ENCODE results near the gene PRKAR1B. TPM values are rescaled to one million over a fixed set of nuclear protein-coding genes. Genes with fewer than 3 reads are reported as not detected.

PRKAR1B gene
- total and polyA plus RNA-seq, 10 of the 15 experiments (the other 5 are each of a cell fraction or from before 2014, with no cell fraction given): 1.4 to 45.6 (median 19.3) TPM

GRCh38 chr7:651032-651728, 75.9 kb downstream of the PRKAR1B start:
- ChIA-PET CTCF (no interaction called here), RAD21 (ENCODE audit: unreplicated experiment) (no interaction called here), SMC1A (ENCODE audit: uncharacterized antibody, unreplicated experiment) (no interaction called here), POLR2A (no interaction called here)
- intact Hi-C loops (cut with micrococcal nuclease; ENCODE audit: unreplicated experiment): no loop called here
- H3K27me3 ChIP-seq (replicated peaks in 1 of 2; ENCODE audit: control insufficient read depth in 2 of 2, insufficient read depth in 2 of 2, low read length in 1 of 2): no peaks in the 10 kb centered on the region
- no peak overlapping the region; the same call in 1 of the 2 replicates for H3K27ac ChIP-seq (ENCODE audit: control insufficient read depth, insufficient read depth)
- H3K4me2 ChIP-seq (ENCODE audit: control insufficient read depth, insufficient read depth): no peak overlapping the region
- no peak for ATAC-seq
- H2AFZ ChIP-seq (ENCODE audit: control insufficient read depth, low read depth, low read length): no peak overlapping the region
- no peak overlapping the region for H3K4me3 ChIP-seq
- H3K4me1 ChIP-seq (ENCODE audit: control insufficient read depth, insufficient read depth, low read length): no peaks in the 10 kb centered on the region
- DNase-seq (ENCODE audit: low read depth, low spot score): no peak
- H3K79me2 ChIP-seq (ENCODE audit: control insufficient read depth, insufficient read depth, low read length): no peaks in the 10 kb centered on the region
- H3K9me3 ChIP-seq (replicated peaks; ENCODE audit: control insufficient read depth, insufficient read depth, low read length): peaks cover 22% of the 10 kb centered on the region; the same call in 2 of the 3 replicates
- H4K20me1 ChIP-seq (ENCODE audit: control insufficient read depth, insufficient read depth): no peaks in the 10 kb centered on the region
- 57% methylated on average over 14 of the region's 14 CpGs for WGBS (ENCODE audit: insufficient coverage, insufficient replicate concordance, low lambda C conversion rate, missing lambda C conversion rate)
- no peaks in the 10 kb centered on the region; a peak in 1 of 4 replicates for H3K36me3 ChIP-seq (ENCODE audit: control insufficient read depth in 2 of 2, insufficient read depth in 2 of 2, low read length in 1 of 2)
- no peak overlapping the region for H3K9ac ChIP-seq (ENCODE audit: control insufficient read depth, insufficient read depth, low read length)
- no TSS peak for BruUV-seq (replicated peaks)
- no peak for FAIRE-seq
- in situ Hi-C loops (cut with MboI): no loop called here
- TF ChIP-seq HSF1 (IDR thresholded peaks at IDR 0.05; ENCODE audit: low read depth, low read length): no peak
- no peak for TF ChIP-seq MYB (IDR thresholded peaks at IDR 0.05; ENCODE audit: borderline replicate concordance, low read depth, low read length)
- no peak for TF ChIP-seq NFYB (IDR thresholded peaks at IDR 0.05; ENCODE audit: insufficient read depth, low read depth, low read length)
- TF ChIP-seq MYC (IDR thresholded peaks at IDR 0.05; ENCODE audit: insufficient read depth, insufficient read length, insufficient replicate concordance, low read length, severe bottlenecking): no peak
- TF ChIP-seq PRDM15 (CRISPR knock-in tag; IDR thresholded peaks at IDR 0.05): no peak
- no peak for TF ChIP-seq TCF12 (IDR thresholded peaks at IDR 0.05; ENCODE audit: low read depth, low read length)
- no peak for TF ChIP-seq ZNF274 (IDR thresholded peaks at IDR 0.05; ENCODE audit: insufficient read depth, insufficient read length)
- no peak for TF ChIP-seq ZBTB11 (CRISPR knock-in tag; IDR thresholded peaks at IDR 0.05)
- no peak for TF ChIP-seq RAD51 (IDR thresholded peaks at IDR 0.05)
- no peak for TF ChIP-seq SUZ12 (IDR thresholded peaks at IDR 0.05; ENCODE audit: unreplicated experiment)
- TF ChIP-seq MAX (IDR thresholded peaks at IDR 0.05; ENCODE audit: low read depth, low read length): no peak
- no peak for TF ChIP-seq MTA2 (IDR thresholded peaks at IDR 0.05; ENCODE audit: low read depth)
- no peak for TF ChIP-seq TCF3 (IDR thresholded peaks at IDR 0.05; ENCODE audit: borderline replicate concordance, insufficient read depth, low read depth, low read length)
- no peak for TF ChIP-seq RFX5 (IDR thresholded peaks at IDR 0.05; ENCODE audit: low read depth, low read length)
- TF ChIP-seq CBFB (IDR thresholded peaks at IDR 0.05; ENCODE audit: low read depth): no peak
- TF ChIP-seq NBN (IDR thresholded peaks at IDR 0.05): no peak

All from GM12878 (cell line).